NCI-H1105 (cell line): ENCODE data around the gene UBE2C.
A peak's percentile ranks its signal among the peaks of the same experiment; 100 is the strongest.
"Not testable (repeated sequence)": the region's sequence is repeated elsewhere in the genome, so short reads cannot be mapped to it uniquely, and the experiment has no call there.

Source experiments
- DNase-seq: peaks from one replicate; lab custom pipeline; 2025; lab: John Stamatoyannopoulos, UW

Gene UBE2C

GRCh38 chr20:45812157-45813005, at the start of gene UBE2C:
Gene UBE2C (plus strand): TSS chr20:45812644. CDS start chr20:45812696, 52 bp downstream.
- DNase-seq = peak; percentile 99

DNA sequence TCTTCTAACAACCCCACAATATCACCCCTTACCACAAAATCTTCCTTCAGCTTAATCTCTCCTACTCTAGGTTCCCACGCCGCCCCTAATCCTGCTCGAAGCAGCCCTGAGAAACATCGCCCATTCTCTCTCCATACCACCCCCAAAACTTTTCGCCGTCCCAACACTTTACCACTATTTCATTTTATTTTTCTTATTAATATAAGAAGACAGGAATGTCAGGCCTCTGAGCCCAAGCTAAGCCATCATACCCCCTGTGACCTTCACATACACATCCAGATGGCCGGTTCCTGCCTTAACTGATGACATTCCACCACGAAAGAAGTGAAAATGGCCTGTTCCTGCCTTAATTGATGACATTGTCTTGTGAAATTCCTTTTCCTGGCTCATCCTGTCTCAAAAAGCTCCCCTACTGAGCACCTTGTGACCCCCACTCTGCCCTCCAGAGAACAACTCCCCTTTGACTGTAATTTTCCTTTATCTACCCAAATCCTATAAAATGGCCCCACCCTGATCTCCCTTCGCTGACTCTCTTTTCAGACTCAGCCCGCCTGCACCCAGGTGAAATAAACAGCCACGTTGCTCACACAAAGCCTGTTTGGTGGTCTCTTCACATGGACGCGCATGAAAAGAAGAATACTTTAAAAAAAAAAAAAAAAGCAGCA, 47.7 kb upstream of the UBE2C start:
- DNase-seq = not testable (repeated sequence)

DNA sequence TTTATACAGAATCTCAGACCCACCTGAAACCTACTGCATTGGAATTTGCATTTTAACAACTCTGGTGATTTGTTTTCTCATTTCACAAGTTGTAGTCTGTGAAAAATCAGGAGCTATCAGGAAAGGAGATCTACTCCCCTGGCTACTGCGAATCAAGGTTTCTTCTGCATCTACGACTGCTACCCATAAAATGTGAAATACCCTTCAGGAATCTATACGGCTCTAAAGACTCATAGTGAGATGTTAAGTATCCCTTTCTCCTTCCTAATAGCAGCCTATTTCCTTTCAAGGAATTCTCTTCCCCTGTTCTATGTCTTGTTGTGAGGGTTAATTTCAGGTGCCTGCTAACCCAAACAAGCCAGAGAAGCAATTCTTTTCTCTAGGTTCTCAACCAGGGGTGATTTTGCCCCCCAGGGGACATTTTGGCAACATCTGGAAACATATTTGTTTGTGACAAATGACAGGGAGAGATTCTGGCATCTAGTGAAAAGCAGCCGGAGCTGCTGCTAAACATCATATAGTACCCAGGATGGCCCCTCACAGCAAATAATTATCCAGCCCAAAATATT, 47.1 kb upstream of the UBE2C start:
- no peak for DNase-seq

DNA sequence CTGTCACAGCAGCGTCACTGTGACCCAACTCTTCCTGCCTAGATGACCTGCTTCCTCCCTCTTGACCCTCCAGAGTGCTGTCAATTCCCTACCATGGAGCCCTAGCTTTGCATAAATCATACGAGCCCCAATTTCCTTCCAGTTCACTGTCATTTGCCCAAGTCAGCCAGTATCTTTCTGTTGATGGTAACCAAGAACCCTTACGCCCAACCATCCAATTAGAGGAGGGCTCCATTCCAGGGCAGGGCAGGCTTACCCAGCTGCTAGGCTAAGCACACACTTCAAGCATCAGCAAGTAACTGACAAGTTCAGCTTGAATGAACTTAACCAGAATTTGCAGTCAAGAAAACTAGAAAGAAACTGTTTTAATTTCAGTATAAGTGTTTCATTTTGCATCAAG, 46.5 kb upstream of the UBE2C start:
- DNase-seq = no peak

DNA sequence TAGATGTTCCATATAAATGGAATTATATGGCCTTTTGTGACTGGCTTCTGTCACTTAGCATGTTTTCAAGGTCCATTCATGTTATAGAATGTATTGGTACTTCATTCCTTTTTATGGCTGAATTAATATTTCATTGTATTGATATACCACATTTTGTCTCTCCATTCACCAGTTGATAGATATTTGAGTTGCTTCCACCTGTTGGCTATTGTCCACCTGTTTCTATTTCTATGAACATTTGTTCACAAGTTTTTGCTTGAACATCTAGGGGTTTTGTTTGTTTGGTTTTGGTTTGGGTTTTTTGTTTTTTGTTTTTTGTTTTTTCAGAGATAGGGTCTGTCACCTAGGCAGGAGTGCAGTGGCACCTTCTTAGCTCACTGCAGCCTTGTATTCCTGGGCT, 44.0 kb upstream of the UBE2C start:
- DNase-seq = no peak

GRCh38 chr20:45771182-45771759, 41.2 kb upstream of the UBE2C start:
- peak; percentile 70 for DNase-seq

DNA sequence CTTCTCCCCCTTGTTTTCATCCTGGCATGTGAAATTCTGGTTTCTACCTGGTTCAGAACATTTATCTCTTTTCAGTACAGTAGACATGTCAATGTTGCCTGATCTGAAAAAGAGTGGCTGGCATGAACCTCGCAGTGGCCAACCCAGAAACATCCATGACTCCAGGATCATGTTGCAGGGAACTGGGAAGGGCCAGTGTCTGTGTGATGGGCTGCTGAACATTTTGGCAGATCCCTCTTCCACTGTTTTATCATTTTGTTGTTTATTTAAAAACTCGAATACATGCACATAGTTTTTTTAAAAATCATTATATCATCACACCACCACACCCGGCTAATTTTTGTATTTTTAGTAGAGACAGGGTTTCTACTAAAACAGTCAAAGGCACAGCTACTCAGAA, 39.8 kb upstream of the UBE2C start:
- no peak for DNase-seq

- DNase-seq = no peak
These were observed 37.5 kb upstream of the UBE2C start for GRCh38 chr20:45774945-45775344.

DNA sequence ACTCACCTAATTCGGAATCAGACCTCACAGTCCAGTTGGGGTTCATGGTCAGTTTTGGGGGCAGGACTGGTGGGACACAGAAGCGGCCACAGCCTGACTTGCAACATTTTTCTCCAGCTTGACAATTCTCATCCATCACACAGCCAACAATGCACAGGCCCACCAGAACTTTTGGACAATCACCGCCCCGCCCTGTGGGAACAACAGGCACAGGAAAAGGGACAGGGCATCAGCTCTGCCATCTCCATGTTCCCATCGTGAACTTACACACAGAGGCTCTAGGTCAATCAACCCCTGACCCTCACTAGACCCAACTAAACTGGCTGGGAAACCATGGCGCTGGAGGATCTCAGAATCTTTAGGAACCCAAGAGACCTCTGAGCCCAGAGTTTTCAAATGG, 37.0 kb upstream of the UBE2C start:
- no peak for DNase-seq

GRCh38 chr20:45776931-45777330, 35.5 kb upstream of the UBE2C start:
- DNase-seq = no peak

DNA sequence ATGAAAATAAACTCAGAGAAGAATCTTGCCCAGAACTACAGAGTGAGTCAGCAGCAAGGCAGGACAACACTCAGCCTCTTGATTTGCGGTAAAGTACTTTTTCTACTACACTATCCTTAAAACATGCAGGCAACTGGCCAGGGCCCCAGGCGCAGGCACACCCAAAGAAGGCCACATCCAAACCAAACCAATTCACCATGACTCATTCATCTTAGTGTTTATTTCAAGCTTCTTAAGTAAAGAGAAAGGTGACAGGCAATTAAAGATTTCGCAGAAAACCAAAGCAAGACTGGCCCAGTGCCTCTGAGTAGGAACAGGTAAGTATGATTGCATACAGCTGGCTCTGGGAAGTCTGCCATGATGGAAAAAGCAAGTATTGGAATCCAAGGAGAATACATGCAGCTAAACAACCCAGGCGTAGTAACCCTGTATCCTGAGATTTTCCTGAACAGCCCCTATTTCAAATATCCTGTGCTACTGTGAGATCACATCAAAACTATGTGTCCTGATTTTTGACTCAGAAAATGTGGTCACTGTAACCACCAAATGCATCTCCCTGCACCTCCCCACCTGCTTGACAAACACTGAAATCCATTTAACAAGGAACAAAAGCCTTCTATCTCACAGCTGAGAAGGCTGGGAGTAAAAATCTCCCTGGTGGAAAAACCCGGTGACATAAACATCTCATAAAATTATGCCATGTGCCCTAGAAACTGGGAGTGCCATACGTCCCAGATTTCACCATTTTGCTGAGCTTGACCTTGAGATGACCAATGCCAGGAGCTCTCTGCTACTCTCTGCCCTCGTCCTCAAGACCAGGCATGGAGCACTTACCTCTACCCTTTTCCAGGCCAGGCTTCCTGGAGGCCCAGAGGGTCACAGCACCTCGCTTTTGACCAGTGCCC, 33.2 kb upstream of the UBE2C start:
- DNase-seq = no peak

DNA sequence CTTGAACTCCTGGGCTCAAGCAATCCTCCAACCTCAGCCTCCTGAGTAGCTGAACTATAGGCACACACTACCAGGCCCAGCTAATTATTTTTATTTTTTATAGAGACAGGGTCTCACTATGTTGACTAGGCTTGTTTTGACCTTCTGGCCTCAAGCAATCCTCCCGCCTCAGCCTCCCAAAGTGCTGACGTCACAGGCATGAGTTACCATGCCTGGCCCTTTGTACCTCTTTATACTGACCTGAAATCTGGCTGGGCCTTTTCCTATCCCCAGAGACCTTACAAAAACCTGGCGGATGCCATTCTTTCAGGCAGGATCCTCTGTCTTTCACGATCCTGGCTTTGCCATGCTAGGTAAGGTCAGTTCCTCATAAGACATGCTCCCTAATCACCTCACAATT, 32.3 kb upstream of the UBE2C start:
- no peak for DNase-seq

DNA sequence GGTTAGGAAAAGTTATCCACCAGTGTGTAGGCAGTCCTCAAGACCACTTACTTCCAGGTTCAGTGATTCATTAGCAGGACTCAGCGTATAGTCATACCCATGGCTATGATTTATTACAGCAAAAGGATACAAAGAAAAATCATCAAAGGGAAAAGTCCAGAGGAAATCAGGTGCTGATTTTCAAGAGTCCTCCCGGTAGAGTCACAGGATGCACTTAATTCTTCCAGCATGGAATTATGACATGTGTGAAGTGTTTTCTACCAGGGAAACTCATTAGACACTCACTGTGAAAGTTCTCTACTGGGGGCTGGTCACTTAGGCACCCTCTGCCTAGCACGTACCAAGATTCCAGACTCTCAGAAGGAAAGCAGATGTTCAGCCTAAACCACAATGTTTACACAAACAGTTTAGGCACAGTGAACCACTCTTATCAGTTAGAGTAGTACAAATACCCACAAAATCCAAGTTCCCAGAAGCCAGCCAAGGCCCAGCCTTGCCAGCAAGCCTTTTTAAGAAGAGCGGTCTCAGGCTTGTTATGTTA, 31.0 kb upstream of the UBE2C start:
- DNase-seq = no peak

DNA sequence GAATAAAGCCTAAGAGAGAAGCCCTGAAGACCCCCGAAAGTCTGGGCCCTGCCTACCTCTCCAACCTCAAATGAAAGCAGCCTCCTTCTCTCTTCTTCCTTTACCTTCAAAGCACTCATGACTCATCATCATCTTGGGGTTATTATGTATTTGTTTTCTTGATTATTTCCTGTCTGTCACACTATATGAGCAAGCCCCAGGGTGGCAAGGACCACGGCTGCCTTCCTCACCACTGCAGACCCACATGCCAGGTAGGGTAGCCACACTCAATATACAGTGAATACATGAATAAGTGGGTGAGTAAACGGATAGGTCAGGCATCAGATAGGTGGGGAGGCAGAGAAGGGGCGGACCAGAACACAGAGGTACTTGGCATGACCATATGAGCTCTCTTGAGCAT, 29.6 kb upstream of the UBE2C start:
- no peak for DNase-seq

GRCh38 chr20:45783656-45784294, 28.7 kb upstream of the UBE2C start:
- DNase-seq = no peak

- no peak for DNase-seq
These were observed 24.1 kb upstream of the UBE2C start for GRCh38 chr20:45788351-45788750.

GRCh38 chr20:45792317-45793118, 19.9 kb upstream of the UBE2C start:
- DNase-seq = no peak

DNA sequence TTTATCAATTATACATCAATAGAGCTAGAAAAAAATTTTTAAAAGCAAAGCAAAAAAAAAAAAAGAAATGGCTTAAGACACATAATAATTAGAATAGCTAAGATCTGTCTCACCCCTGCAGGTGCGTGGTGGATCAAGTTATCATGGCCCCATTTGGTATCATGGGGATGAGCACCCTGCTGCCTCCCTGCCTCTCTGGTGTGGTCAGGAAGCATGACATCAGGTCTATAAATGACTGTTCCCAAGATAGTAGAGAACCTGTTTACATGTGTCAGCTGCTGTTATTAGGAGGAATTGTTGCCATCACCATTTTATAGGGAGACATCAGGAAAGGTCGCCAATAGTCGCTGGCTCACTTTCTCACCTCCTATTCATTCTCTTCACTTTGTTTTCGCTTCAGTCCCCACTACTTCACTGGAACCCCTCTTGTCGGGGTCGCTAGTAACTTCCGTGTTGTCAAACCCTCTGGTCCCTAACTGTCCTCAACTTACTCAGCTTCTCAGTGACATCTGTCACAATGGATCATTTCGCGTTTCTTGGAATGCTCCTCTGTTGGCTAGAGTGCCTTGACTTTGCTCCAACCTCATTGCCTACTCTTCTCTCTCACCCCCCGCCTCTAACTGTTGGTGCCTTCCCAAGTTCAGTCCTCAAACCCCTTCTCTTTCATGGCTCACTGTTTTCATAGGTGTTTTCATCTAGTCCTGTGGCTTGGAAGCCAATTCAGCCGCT, 15.9 kb upstream of the UBE2C start:
- no peak for DNase-seq

GRCh38 chr20:45797510-45797909, 14.9 kb upstream of the UBE2C start:
- DNase-seq = not testable (repeated sequence)
